ENCODE measurements around the gene MET. TPM values are rescaled to one million over a fixed set of nuclear protein-coding genes. Genes with fewer than 3 reads are reported as not detected.

Gene MET
- total and polyA plus RNA-seq, 2 of the 13 experiments (the other 11 are each of a cell fraction or from before 2014, with no cell fraction given) = 21.8 to 31.5 TPM

DNA sequence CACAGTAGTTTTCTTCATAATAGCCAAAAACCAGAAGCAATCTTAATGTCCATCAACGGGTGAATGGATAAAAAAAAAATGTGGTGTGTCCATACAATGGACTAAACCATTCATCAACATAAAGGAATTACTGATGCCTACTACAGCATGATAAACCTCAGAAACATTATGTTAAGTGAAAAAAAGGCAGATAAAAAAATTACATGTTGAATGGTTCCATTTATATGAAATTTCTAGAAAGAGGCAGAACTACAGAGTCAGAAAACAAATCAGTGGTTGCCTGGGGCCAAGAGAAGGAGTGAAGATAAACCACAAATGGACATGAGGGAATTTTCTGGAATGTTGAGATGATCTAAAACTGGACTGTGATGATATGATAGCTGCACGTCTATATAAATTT is 115.9 kb downstream of the MET start:
- WGBS (ENCODE audit: low lambda C conversion rate) = 99% methylated on average over 2 of the region's 2 CpGs
- Histone ChIP-seq H3K4me1 (ENCODE audit: insufficient read depth, low read length) (peaks cover 35% of the 10 kb centered on the region), H3K9me3 (ENCODE audit: low read length) (no peaks in the 10 kb centered on the region), H3K9ac (ENCODE audit: insufficient read depth, low read depth, low read length) (no peak overlapping the region), H3K27me3 (ENCODE audit: control insufficient read depth in 1 of 2, insufficient read depth in 2 of 2, low read length in 2 of 2) (no peaks in the 10 kb centered on the region), H3K4me2 (ENCODE audit: low read depth, low read length) (no peak overlapping the region), H3K27ac (ENCODE audit: extremely low read length, insufficient read depth, low read length) (no peak overlapping the region), H2AFZ (ENCODE audit: low read length) (no peak overlapping the region), H3K36me3 (replicated peaks in 1 of 2; ENCODE audit: control insufficient read depth in 1 of 2, insufficient read depth in 2 of 2, low read length in 2 of 2) (0 out of 5 replicates have a peak, but pooled peaks cover 0 to 11% of the 10 kb centered on the region in 2 experiments), H3K79me2 (ENCODE audit: insufficient read depth, low read length) (no peaks in the 10 kb centered on the region), H3K4me3 (replicated peaks in 1 of 3; ENCODE audit: insufficient read depth in 1 of 3, low read depth in 2 of 3, low read length in 3 of 3) (no peak overlapping the region), H4K20me1 (ENCODE audit: insufficient read depth, low read length) (no peaks in the 10 kb centered on the region)
- ChIA-PET POLR2A (interaction anchor here (1.3 kb wide), 1 partner anchor 18 kb away, joined by 4 read pairs; no protein-coding TSS in a partner anchor), CTCF (ENCODE audit: low intra/inter-chr PET ratio, low total read pairs) (no interaction called here)
- intact Hi-C loops (cut with micrococcal nuclease; ENCODE audit: unreplicated experiment) (loop anchor here (5.0 kb wide), 1 partner anchor 191 kb away; no protein-coding TSS in a partner anchor), in situ Hi-C loops (cut with HindIII; ENCODE audit: extremely low pct_ligation_motif_present, low pct_unique_long_range_greater_than_20kb) (no loop called here)
- no peak for ATAC-seq
- no peak for FAIRE-seq
- TF ChIP-seq RCOR2 (CRISPR knock-in tag; IDR thresholded peaks at IDR 0.05) (no peak), MTA1 (CRISPR knock-in tag; IDR thresholded peaks at IDR 0.05; ENCODE audit: borderline replicate concordance) (no peak), ZNF678 (CRISPR knock-in tag; IDR thresholded peaks at IDR 0.05) (no peak), GATAD2A (CRISPR knock-in tag; IDR thresholded peaks at IDR 0.05) (no peak), ZNF749 (CRISPR knock-in tag; IDR thresholded peaks at IDR 0.05; ENCODE audit: borderline replicate concordance) (no peak), SP140L (CRISPR knock-in tag; IDR thresholded peaks at IDR 0.05; ENCODE audit: borderline replicate concordance) (no peak), FOXJ3 (CRISPR knock-in tag; IDR thresholded peaks at IDR 0.05; ENCODE audit: borderline replicate concordance) (no peak), MZF1 (CRISPR knock-in tag; IDR thresholded peaks at IDR 0.05; ENCODE audit: borderline replicate concordance) (no peak), RAD51 (IDR thresholded peaks at IDR 0.05; ENCODE audit: borderline replicate concordance) (no peak), CEBPG (CRISPR knock-in tag; IDR thresholded peaks at IDR 0.05) (no peak)
- TF ChIP-seq, protein P1, sequence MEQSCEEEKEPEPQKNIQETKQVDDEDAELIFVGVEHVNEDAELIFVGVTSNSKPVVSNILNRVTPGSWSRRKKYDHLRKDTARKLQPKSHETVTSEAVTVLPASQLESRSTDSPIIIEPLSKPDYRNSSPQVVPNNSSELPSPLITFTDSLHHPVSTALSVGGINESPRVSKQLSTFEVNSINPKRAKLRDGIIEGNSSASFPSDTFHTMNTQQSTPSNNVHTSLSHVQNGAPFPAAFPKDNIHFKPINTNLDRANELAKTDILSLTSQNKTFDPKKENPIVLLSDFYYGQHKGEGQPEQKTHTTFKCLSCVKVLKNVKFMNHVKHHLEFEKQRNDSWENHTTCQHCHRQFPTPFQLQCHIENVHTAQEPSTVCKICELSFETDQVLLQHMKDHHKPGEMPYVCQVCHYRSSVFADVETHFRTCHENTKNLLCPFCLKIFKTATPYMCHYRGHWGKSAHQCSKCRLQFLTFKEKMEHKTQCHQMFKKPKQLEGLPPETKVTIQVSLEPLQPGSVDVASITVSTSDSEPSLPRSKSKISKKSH (CRISPR knock-in tag; IDR thresholded peaks at IDR 0.05; ENCODE audit: borderline replicate concordance) = no peak
- BruUV-seq (replicated peaks) = no TSS peak
- no peak for DNase-seq (ENCODE audit: low spot score)

All from HepG2 (cell line).